Adrenal gland (tissue), 12 donors: ENCODE measurements around the gene CHCHD1. TPM values are rescaled to one million over a fixed set of nuclear protein-coding genes. Genes with fewer than 3 reads are reported as not detected.

Experiments
- DNase-seq, 7 donors: peaks; one replicate each; pipeline ENCODE4 v3.0.0-alpha.2; 2019 to 2020
- H3K27ac ChIP-seq, 5 donors: fragments of 200-600 bp; sonication (generic) in 4 of 5; 1 replicate in 3 of 5; 2 replicates in 2 of 5; pipeline versions ENCODE4 v1.5.1 to v1.8.0; 2016 to 2020; ENCODE audit warnings: mild to moderate bottlenecking in 1 of 5
- H3K27me3 ChIP-seq: fragments of 200-600 bp; 2 replicates; pipeline ENCODE4 v1.8.0; 2021
- H3K36me3 ChIP-seq, 2 donors: fragments of 200-600 bp; replicated peaks in 1 of 2; 1 replicate in 1 of 2; 2 replicates in 1 of 2; pipeline versions ENCODE4 v1.5.1 to v1.8.0; 2018 to 2022
- H3K4me1 ChIP-seq, 2 donors: fragments of 200-600 bp; replicated peaks in 1 of 2; 1 replicate in 1 of 2; 2 replicates in 1 of 2; pipeline versions ENCODE4 v1.5.1 to v1.8.0; 2018 to 2021
- H3K4me3 ChIP-seq, 4 donors: fragments of 200-600 bp; sonication (generic) in 3 of 4; one replicate each; pipeline ENCODE4 v1.5.1; 2016 to 2018
- H3K9me3 ChIP-seq, 3 donors: fragments of 200-600 bp; sonication (generic) in 1 of 3; replicated peaks in 1 of 3; 1 replicate in 2 of 3; 2 replicates in 1 of 3; pipeline versions ENCODE4 v1.5.1 to v1.8.0; 2016 to 2021
- POLR2A ChIP-seq, 2 donors: fragments of 450-650 bp; IDR thresholded peaks; one replicate each; pipeline ENCODE4 v1.6.1; 2017; ENCODE audit warnings: antibody characterized with exemption in 2 of 2, mild to moderate bottlenecking in 2 of 2, moderate library complexity in 1 of 2
- WGBS, 4 donors: extraction: QIAGEN DNeasy Blood & Tissue Kit in 2 of 4; methylation state at CpG; one replicate each; pipeline versions ENCODE4 v1.1.5 to v1.1.7; 2013 to 2017; 5-methylcytosine and 5-hydroxymethylcytosine counted together
- intact Hi-C, 2 donors: fragments of 100-400 bp; cut with DNase I; formaldehyde crosslinking; loops; one replicate each; pipeline versions ENCODE4 v1.14.1 to v1.15.0; 2022 to 2023
- polyA plus RNA-seq, 3 donors: library from polyadenylated mRNA; stranded (reverse); fragments of 200-250 nt in 2 of 3; fragments of 350-450 nt in 1 of 3; fragmentation: Illumina TruSeq in 1 of 3; extraction: RNeasy Lipid Tissue Mini Kit (QIAGEN cat#74804) in 1 of 3; gene quantifications; one replicate each; pipeline ENCODE4 v1.2.3, GENCODE V29; 2013 to 2014
- total RNA-seq, 9 donors: library from RNA; depleted of rRNA in 4 of 9; stranded (reverse); fragments of >200 nt in 4 of 9; fragments of 120-200 nt in 1 of 9; fragmentation: NEBNext Ultra II Directional in 1 of 9; extraction: Animal tissue kit (Norgen Biotek cat#: 25700) in 1 of 9; gene quantifications; one replicate each; pipeline versions ENCODE4 v1.1.0 to v1.2.4, GENCODE V29; 2013 to 2023
- TF ChIP-seq, protein P1 (sequence below), 6 experiments: fragments of 450-650 bp in 4 of 6; fragments of 200-600 bp in 2 of 6; sonication (generic) in 1 of 6; IDR thresholded peaks; 1 replicate in 5 of 6; 2 replicates in 1 of 6; pipeline versions ENCODE4 v1.5.1 to v1.8.0; 2016 to 2021; ENCODE audit warnings: antibody characterized with exemption in 6 of 6, mild to moderate bottlenecking in 2 of 6, moderate library complexity in 1 of 6
- donor health status: healthy with polysubstance abuse.
- donor health status: Bipolar disorder and iron deficiency.
- donor health status: DM: yes; HTN: yes; CAD: no.
- donor health status: DM: no; HTN: no; CAD: no.
- donor health status: DM: no; HTN: no; CAD: no.
- donor health status: DM: yes; HTN: yes; CAD: no.

CHCHD1 gene
- total and polyA plus RNA-seq, 12 donors = 31.7 to 83.1 (median 47.4) TPM

DNA sequence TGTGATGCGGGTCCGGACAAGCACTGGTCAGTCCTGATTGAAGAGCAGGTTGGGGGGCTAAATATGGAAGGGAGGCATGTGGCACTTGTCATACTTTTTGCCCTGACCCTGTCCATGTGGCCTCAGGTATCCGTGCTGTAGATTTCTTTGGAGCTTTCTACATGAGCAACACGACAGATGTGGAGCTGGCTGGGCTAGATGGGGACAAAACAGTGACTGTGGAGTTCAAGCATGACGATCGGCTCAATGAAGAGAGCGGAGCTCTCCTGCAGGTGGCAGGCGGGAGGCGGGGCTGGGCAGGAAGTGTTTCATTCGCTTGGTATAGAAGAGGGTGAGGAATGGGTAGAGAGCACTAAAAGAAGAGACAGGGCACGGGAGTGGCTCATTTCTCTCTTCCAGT lies 13.0 kb upstream of the CHCHD1 start:
- Histone ChIP-seq H3K36me3 (peaks cover 0 to 76% of the 10 kb centered on the region in 2 donors), H3K4me3 (no peak overlapping the region), H3K27me3 (no peaks in the 10 kb centered on the region), H3K9me3 (no peaks in the 10 kb centered on the region), H3K27ac (no peak overlapping the region), H3K4me1 (peaks cover 11 to 18% of the 10 kb centered on the region in 2 donors)
- no peak for TF ChIP-seq POLR2A (IDR thresholded peaks at IDR 0.05)
- TF ChIP-seq, protein P1, sequence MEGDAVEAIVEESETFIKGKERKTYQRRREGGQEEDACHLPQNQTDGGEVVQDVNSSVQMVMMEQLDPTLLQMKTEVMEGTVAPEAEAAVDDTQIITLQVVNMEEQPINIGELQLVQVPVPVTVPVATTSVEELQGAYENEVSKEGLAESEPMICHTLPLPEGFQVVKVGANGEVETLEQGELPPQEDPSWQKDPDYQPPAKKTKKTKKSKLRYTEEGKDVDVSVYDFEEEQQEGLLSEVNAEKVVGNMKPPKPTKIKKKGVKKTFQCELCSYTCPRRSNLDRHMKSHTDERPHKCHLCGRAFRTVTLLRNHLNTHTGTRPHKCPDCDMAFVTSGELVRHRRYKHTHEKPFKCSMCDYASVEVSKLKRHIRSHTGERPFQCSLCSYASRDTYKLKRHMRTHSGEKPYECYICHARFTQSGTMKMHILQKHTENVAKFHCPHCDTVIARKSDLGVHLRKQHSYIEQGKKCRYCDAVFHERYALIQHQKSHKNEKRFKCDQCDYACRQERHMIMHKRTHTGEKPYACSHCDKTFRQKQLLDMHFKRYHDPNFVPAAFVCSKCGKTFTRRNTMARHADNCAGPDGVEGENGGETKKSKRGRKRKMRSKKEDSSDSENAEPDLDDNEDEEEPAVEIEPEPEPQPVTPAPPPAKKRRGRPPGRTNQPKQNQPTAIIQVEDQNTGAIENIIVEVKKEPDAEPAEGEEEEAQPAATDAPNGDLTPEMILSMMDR (IDR thresholded peaks at IDR 0.05) = no peak
- no peak for DNase-seq
- intact Hi-C loops = no loop called here
- 81 to 92% (median 88%) methylated on average over 11 of the region's 11 CpGs for WGBS, 4 donors

DNA sequence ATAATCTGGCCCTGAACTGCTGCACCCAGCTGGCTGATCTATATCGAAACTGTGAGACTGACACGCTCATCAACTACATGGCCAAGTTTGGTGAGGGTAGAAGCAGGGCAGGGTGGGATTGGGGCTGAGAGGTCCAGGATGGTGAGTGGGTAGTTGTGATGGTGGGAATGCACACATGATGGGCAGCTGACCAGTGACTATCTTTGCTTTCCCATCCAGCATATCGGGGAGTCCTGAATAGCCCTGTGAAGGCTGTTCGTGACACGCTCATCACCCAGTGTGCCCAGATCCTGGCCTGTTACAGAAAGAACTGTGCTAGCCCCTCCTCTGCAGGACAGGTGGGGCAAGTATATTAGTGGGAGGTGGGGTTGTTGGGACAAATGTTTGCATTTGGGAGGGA lies 12.5 kb upstream of the CHCHD1 start:
- H3K9me3 ChIP-seq = no peaks in the 10 kb centered on the region

DNA sequence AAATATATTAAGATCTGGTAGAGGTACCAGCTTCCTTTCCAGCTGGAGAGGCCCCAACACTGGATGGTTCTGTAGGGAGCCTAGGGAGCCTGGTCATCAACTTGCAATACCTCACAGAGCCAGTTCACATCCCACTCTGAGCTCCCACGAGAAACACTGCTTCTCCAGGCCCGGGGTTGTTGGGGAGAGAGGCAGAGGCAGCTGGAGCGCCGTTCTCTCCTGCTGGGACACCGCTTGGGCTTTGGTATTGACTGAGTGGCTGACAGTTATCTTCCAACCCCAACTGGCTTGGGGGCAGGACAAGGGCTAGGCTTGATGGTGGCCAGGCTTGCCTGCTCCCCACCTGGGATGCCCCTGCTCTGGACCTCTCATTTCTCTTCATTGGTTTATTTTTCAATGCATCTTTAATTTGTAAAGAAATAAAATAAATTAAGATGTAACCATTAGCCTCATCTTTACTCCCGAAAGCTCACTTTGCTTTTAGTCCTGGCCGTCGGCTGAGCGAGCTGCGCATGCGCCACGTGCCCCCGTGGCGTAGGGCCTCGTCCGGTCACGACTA lies 10.0 kb upstream of the CHCHD1 start:
- intact Hi-C loops = no loop called here
- Histone ChIP-seq H3K27ac (peak overlapping the region; percentile 93 to 100 (median 95)), H3K36me3 (peaks cover 0 to 60% of the 10 kb centered on the region in 2 donors), H3K4me3 (peak overlapping the region in 3 of 4 donors; percentile 65 to 90 (median 89)), H3K4me1 (peaks cover 15 to 37% of the 10 kb centered on the region in 2 donors), H3K9me3 (no peaks in the 10 kb centered on the region), H3K27me3 (no peaks in the 10 kb centered on the region)
- WGBS, 4 donors = 6 to 14% (median 12%) methylated on average over 13 to 17 of the region's 17 CpGs
- peak; percentile 88 to 94 (median 91) for DNase-seq
- TF ChIP-seq POLR2A (IDR thresholded peaks at IDR 0.05) = no peak
- TF ChIP-seq, protein P1 (IDR thresholded peaks at IDR 0.05) = no peak

More for the DNA sequence above, 12.5 kb upstream of the CHCHD1 start:
- Histone ChIP-seq H3K27ac (no peak overlapping the region), H3K27me3 (no peaks in the 10 kb centered on the region), H3K4me3 (no peak overlapping the region), H3K4me1 (peaks cover 15 to 23% of the 10 kb centered on the region in 2 donors), H3K36me3 (peaks cover 0 to 70% of the 10 kb centered on the region in 2 donors)
- 88 to 100% (median 92%) methylated on average over 2 to 5 of the region's 5 CpGs for WGBS, 4 donors
- no peak for TF ChIP-seq POLR2A (IDR thresholded peaks at IDR 0.05)
- TF ChIP-seq, protein P1 (IDR thresholded peaks at IDR 0.05) = no peak
- intact Hi-C loops = no loop called here
- DNase-seq = no peak

DNA sequence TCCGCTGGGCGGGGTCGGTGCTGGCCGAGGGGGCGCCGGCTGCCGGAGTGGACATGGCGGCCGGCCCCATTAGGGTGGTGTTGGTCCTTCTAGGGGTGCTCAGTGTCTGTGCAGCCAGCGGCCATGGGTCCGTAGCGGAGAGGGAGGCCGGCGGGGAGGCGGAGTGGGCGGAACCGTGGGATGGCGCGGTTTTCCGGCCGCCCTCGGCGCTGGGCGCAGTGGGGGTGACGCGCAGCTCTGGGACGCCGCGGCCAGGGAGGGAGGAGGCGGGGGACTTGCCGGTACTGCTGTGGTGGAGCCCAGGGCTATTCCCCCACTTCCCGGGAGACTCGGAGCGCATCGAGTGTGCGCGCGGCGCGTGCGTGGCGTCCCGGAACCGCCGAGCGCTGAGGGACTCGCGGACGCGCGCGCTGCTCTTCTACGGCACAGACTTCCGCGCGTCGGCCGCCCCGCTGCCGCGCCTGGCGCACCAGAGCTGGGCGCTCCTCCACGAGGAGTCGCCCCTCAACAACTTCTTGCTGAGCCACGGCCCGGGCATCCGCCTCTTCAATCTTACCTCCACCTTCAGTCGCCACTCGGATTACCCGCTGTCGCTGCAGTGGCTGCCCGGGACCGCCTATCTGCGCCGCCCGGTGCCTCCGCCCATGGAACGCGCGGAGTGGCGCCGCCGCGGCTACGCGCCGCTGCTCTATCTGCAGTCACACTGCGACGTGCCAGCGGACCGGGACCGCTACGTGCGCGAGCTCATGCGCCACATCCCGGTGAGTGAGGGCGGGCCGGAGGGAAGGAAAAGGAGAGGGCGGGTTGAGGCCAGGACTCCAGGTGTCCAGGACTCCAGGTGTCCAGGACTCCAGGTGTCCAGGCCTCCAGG lies 9.3 kb upstream of the CHCHD1 start:
- Histone ChIP-seq H3K4me3 (peak overlapping the region; percentile 48 to 90 (median 77)), H3K9me3 (no peaks in the 10 kb centered on the region), H3K4me1 (peaks cover 15 to 37% of the 10 kb centered on the region in 2 donors), H3K27ac (peak overlapping the region; percentile 93 to 100 (median 95)), H3K36me3 (peaks cover 0 to 56% of the 10 kb centered on the region in 2 donors), H3K27me3 (no peaks in the 10 kb centered on the region)
- TF ChIP-seq, protein P1 (IDR thresholded peaks at IDR 0.05) = peak in 3 of 6 experiments; percentile 6 to 23 (median 16)
- peak; percentile 67 to 85 for TF ChIP-seq POLR2A (IDR thresholded peaks at IDR 0.05)
- peak; percentile 82 to 91 (median 84) for DNase-seq
- WGBS, 4 donors = 0 to 6% (median 0%) methylated on average over 9 to 101 of the region's 101 CpGs
- intact Hi-C loops = no loop called here
